Fibroblast of skin of back (primary cell): ENCODE measurements around the gene MLLT10.
A peak's percentile ranks its signal among the peaks of the same experiment; 100 is the strongest.
"Not testable (repeated sequence)": the region's sequence is repeated elsewhere in the genome, so short reads cannot be mapped to it uniquely, and the experiment has no call there.

Experiments
- DNase-seq: peaks from one replicate; pipeline ENCODE4 v3.0.0-alpha.2; 2013

Gene MLLT10

DNA sequence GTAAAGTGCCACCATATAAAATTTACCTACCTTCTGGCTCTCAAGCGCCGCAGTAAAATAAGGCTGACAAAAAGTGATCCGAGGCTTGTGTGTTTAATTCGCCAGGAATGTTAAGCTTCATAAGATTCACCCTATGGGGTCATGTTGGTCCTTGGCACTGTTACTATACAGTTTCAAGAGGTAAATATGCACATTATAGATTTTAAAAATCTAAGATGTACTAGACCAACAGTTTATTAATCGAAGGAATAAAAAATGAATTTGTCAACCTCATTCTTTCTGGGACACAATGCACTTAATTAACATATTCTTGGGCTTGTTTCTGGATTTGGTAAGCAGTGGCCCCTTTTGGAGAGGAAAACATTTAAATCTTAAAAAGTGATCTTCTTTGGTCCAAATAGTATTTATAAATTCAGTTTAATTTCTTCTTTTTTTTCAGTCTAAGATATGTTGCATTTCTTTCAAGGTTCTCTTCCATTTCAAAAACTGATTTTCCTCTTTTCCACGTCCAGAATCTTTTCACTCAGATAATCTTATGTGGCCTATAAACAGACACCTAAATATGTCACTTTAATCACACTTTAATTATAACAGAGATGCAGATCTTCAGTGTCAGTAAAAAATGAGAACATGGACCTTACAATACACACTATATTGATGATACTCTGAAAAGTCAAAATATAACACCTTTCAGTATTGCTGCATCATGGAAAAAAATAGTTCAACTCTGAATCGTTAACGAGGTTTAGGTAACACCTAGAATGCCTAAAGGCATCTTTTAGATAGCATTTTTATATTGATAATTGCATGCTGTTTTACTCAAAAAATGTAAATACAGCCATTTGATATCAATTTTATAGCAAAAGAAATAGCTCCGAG lies 4.8 kb upstream of the MLLT10 start:
- no peak for DNase-seq

DNA sequence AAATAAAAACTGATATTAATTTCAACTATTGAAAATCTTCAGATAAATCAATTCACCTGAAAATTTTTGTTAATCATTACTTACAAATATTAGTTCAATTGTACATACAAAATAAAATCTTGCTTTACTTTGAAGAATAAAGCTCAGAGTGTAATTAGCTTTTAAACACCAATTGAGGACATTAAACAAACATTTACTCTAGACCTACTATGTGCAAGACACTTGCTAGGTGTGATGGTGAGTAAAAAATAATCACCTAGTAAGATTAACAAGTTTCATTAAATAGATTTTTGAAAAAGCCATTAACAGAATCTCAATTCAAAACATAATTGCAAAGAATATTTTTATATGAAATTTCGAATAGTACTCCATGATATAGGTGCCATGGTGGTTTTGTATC lies 3.9 kb upstream of the MLLT10 start:
- no peak for DNase-seq

DNA sequence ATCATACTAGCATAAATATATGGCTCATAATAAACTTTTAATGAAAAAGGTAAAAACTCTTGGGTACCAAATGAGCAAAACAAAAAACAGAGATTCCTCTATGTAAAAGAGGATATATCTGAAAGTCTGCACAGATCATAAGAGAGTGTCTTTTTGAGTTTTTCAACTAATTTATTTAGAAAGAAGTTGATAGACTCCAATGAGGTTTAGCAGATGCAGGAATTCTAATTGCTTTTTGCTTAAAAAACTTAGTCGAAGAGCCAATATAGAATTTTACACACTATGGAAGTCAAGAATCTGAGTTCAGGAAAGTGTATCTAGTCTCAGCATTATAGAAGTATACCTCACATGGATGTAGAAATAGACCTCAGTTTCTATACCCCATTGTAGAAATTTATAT lies 3.4 kb upstream of the MLLT10 start:
- no peak for DNase-seq

DNA sequence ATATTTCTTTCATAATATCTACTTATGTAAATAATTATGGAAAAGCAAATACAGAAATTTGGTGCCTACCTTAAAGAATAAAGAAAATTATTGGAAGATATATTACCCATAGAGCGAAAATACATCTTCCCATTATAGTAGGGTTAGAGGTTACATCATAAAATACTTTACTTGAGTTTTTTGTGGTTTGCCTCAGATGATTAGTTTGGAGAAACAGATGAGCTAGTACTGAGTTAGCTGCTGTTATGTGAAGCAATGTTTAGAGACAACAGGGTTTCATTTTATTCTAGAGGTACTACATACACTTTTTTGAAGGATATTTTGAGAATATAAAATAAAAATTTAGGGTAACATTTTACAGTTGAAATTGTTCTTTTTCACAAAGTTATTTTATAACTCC lies 2.9 kb upstream of the MLLT10 start:
- DNase-seq = peak; percentile 46

DNA sequence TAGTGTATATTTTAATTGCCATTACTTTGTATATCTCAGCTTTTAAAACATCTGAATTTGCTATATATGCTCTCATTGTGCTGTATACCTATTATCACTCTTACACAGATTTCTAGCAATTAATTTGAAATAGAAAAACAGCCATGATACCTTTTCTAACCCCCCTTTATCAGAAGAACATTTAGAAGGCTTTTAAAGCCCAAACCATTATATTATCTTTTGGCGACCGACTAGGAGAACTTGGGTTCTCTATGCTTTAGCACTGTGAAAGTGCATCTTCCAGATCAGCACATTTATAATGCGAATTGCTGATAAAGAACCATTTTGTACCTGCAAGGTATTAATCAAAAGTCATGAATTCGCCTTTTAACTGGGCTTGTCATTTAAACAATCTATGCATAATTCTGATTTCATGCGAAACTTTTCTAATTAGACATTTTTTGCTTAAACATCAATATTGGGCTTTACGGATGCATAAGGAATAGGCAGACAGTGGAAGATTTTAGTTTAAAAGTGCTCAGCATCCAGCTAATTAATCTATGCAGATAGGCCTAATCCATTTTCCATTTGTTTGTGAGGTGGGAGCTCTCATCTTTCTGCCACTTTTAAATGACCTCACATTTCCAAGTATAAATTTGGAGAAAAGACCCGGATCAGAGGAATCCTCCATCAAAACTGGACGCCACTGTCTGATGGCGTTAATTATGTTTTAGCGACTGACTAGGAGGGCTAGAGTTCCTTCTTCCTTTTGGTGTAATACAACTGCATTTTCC lies 1.2 kb upstream of the MLLT10 start:
- no peak for DNase-seq

DNA sequence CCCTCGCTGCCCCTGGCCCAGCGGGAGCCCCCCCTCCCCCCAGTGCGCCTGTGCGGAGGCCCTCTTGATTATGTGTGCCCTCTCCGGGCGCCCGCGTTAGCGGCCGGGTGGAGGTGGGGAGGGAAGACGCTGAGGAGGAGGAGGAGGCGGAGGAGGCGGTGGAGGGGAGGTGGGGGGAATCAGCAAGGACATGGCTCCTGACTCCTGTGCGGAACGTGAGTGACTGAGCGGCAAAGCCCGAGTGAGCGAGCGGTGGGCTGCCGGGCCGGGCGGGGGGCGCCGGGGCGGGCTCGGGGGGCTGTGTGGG lies 201 bp downstream of the MLLT10 start:
- no peak for DNase-seq

DNA sequence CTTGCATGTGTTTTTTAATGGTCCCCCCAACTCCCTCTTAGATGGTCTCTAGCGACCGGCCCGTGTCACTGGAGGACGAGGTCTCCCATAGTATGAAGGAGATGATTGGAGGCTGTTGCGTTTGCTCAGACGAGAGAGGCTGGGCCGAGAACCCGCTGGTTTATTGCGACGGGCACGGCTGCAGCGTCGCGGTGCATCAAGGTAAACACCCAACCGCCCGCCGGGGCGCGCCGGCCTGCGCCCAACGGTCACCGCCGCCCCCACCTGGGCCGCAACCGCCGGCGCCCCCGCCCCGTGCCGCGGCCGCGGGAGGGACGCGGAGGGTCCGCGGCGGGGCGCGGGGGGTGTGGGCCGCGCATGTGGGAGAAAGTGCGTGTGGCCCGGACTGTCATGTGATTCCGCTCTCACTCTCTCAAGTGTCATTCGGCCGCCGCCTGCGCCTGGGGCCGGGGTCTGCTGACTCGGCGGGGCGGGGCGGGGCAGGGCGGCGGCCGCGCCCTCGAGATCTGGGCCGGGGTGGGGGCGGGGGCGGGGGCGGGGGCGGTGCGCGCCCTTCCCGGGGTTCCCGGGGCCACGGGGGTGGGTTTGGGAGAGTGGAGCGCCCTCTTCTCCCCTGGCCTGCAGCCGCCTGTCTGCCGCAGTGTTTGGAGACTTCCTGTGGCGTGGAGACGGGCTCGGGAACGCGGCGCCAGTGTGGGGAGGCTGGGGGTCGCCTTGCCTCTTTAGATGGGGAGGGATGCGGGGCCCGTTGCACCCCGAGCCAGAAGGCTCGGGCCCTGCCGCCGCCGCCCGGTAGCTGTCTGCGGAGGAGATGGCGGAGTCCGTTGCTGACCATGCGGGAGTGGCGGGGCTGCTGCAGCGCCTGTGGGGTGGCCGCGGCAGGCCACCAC lies 817 bp downstream of the MLLT10 start:
- DNase-seq = peak; percentile 53

DNA sequence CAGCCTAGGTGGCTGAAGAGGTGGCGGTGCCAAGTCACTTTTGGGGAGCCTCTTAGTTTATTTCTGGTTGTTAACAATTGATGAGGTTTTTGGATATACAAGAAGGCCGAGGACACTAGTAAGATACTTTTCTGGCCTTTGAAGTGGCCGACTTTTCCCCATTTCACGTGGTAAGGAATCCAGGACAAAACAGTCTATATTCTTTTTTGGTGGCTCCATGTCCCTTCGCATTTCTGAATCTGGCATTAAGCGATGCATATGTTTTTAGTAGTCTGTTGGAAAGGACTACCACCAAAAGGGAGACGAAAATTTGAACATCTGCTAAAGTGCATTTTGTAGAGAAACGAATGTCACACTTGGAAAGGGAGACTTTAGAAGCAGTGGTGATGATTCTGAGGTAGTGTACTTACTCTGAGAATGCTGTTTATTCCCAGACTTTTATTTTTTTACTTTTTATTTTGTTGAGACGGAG lies 1.5 kb downstream of the MLLT10 start:
- no peak for DNase-seq

DNA sequence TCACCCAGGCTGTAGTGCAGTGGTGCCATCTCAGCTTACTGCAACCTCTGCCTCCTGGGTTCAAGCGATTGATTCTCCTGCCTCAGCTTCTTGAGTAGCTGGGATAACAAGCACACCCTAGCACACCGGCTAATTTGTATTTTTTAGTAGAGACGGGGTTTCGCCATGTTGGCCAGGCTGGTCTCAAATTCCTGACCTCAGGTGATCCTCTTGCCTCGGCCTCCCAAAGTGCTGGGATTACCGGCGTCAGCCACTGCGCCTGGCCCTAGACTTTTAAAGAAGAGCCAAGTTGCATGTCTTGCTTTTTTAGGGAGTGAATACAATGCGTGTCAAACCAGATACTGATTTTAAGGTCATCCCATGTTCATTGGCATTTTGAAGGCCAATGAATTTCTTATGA lies 1.9 kb downstream of the MLLT10 start:
- DNase-seq = not testable (repeated sequence)

DNA sequence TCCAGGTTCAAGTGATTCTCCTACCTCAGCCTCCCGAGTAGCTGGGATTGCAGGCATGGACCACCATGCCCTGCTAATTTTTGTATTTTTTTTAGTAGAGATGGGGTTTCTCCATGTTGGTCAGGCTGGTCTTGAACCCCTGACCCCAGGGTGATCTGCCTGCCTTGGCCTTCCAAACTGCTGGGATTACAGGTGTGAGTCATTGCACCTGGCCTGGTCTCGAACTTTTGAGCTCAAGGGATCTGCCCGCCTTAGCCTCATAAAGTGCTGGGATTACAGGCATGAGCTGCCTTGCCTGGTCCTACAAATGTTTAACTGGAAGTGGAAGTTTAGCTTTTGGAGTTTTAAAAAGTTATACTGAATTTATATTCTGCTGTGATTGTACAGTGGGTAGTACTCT lies 2.8 kb downstream of the MLLT10 start:
- DNase-seq = no peak

DNA sequence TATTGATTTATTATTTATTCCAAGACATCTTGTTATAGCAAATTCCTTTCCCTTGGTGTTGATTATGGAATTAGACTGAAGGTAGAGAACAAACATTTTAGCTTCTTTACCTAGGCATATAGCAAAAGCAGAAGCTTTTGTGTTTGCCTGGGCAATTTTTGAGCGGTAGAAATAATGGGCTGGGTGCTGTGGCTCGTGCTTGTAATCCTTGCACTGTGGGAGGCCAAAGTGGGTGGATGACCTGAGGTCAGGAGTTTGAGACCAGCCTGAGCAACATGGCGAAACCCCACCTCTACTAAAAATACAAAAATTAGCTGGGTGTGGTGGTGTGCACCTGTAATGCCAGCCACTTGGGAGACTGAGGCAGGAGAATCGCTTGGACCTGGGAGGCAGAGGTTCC lies 6.7 kb downstream of the MLLT10 start:
- DNase-seq = not testable (repeated sequence)

DNA sequence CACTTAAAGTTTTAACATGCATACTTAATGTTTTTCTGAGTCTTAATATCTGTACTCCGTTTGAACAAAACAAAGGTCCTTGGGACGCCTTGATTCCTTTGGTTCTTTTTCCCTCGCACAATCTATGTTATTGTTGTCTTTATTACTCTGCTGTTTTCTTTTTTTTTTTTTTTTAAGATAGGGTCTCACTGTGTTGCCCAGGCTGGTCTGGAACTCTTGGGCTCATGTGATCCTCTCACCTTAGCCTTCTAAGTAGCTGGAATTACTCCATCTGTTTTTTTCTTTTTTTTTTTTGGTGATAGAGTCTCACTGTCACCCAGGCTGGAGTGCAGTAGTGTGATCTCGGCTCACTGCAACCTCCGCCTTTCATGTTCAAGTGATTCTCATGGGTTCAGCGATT lies 13.2 kb downstream of the MLLT10 start:
- DNase-seq = no peak

DNA sequence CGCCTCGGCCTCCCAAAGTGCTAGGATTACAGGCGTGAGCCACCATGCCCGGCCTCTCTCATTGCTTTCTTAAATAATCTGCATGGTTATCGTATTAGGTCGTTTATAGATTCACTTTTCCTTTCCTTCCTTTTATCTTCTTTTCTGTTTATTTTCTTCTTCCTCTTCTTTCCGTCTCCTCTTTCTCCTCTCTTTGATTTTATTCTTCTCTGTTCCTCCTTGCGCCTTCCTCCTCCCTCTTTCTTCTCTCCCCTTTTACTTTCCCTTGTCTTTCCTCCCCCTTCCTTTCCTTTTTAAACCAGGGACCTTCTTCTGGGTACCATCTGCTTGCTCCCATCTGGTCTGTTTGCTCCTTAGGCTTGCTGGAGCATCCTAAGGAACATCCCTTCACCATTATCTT lies 18.6 kb downstream of the MLLT10 start:
- DNase-seq = no peak

DNA sequence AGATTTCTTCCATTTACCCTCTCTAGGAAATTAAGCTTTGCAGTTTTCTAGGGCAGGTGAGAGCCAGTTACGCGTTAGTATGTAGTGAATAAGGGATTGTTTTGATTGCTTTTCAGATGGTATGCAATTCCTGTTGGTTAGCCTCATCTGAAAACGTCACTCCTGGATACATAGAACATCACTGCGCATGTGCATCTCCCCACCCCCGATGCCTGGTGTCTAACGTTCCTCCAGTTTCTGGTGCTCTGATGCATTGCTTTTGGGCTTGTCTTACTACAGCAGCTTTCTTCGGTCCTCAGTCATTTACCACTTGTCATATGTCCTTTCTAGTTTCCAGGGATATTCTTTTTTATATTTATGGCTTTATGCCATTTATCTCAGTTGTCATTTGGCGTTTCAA lies 22.5 kb downstream of the MLLT10 start:
- DNase-seq = no peak

DNA sequence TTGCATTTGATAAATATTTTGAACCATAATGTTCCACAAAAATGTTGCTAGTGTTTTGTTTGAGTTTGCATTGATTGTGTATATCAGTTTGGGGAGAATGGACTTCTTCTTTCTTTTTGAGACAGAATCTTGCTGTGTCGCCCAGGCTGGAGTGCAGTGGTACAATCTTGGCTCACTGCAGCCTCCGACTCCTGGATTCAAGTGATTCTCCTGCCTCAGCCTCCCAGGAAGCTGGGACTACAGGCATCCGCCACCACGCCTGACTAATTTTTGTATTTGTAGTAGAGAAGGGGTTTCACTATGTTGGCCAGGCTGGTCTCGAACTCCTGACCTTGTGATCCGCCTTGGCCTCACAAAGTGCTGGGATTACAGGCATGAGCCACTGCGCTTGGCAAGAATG lies 25.0 kb downstream of the MLLT10 start:
- not testable (repeated sequence) for DNase-seq

DNA sequence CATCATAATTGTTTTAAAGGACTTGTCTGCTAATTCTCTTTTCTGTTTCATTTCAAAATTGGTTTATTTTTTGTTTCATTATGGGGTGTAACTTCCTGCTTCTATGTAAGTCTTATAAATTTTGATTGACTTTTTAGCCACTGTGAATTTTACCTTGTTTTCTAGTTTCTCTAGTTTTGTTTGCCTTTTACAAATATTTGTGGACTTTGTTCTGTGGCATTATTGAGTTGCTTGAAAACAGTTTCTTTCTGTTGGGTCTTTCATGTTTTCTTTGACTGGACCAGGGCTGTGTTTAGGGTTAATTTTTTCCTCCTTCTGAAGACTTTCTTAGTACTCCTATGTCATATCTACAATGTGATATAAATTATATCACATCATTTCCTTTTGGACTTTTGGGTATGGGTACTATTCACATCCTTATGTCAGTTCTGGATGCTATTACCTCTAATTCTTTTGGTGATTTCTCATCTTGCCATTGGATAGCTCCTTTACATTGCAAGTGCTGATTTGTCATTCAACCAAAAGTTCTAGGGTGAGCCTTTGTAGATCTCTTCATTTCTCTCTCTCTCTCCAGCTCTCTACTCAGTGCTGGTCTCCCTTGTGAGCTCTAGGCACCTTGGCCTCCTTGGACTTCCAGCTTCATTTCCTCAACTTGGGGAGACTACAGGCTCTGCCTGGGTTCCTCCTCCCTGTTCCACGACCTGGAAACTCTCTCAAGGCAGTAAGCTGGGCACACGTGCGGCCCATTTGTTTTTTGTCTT lies 36.9 kb downstream of the MLLT10 start:
- no peak for DNase-seq

DNA sequence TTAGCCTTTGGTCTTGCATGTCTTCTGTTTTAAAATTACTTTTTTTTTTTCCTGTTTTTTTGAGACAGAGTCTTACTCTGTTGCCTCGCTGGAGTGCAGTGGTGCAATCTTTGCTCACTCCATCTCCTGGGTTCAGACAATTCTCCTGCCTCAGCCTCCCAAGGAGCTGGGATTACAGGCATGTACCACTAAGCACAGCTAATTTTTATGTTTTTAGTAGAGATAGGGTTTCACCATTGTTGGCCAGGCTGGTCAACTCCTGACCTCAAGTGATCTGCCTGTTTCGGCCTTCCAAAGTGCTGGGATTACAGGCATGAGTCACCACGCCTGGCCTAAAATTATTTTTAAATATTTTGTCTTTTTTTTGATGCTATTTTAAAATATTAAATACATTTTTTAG lies 38.5 kb downstream of the MLLT10 start:
- DNase-seq = peak; percentile 56

DNA sequence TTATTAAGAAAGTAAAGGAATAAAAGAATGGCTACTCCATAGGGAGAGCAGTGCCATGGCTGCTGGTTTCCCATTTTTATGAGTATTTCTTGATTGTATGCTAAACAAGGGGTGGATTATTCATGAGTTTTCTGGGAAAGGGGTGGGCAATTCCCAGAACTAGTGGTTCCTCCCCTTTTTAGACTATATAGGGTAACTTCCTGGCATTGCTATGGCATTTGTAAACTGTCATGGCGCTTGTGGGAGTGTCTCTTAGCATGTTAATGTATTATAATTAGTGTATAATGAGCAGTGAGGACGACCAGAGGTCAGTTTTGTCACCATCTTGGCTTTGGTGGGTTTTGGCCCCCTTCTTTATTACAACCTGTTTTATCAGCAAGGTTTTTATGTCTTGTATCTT lies 40.5 kb downstream of the MLLT10 start:
- DNase-seq = not testable (repeated sequence)

DNA sequence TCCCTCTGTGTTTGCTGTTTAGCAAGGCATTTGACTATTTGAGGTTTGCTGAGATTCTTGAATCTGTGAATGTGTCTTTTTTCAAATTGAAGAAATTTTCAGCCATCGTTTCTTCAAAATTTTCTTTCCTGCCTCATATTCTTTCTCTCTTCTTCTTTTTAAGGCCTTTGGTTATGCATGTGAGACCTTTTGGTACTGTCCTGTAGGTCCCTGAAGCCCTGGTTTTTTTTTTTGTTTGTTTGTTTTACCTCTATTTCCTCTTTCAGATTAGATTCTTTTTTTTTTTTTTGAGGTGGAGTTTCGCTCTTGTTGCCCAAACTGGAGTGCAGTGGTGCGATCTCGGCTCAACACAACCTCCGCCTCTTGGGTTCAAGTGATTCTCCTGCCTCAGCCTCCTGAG lies 45.3 kb downstream of the MLLT10 start:
- DNase-seq = no peak

DNA sequence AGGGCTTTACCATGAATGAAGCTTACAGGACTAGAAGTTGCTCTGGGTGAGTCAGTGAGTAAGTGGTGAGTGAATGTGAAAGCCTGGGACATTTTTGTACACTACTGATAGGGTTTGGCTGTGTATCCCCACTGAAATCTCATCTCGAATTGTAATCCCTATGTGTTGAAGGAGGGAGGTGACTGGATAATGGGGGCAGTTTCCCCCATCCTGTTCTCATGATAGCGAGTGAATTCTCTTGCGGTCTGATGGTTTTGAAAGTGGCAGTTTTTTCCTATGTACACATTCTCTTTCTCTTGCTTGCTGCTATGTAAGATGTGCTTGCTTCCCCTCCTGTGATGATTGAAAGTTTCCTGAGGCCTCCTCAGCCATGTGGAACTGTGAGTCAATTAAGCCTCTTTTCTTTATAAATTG lies 47.4 kb downstream of the MLLT10 start:
- peak; percentile 35 for DNase-seq

DNA sequence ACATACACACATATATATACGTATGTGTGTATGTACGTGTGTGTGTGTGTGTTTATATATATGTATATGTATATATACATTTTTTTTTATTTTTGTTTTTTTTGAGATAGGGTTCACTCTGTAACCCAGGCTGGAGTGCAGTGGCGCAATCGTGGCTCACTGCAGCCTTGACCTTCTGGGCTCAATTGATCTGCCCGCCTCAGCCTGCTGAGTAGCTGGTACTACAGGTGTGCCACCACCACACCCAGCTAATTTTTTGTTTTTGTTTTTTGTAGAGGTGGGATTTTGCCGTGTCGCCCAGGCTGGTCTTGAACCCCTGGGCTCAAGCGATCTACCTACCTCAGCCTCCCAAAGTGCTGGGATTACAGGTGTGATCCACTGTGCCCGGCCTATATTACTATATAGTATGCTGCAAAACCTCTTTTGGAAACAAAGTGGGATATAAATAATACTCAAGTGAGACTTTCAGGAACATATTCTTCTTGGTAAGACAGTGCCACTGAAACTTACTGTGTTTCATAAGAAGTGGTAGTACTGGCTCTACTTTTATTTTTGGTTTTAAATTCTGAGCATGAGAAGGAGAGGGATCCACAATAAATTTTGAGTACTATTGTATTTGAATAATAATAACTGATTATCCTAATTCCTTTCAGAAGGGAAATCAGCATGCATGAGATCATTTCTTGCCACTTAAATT lies 51.0 kb downstream of the MLLT10 start:
- DNase-seq = no peak

DNA sequence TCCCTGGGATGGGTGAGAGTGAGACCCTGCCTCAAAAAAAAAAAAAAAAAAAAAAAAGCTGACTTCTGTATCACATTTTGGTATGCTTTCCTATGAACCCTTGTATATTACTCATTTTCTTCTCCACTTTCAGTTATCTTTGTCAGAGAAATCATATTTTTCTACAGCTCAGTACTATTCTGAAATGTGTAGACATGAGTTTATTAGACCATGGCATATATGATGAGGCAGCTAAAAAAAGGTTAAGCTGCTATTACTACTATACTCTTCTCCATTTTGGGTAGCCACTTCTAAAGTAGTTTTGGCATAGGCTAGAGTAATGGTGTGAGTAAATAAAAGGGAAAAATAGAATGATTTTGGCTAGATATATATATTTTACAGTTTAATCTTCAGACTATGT lies 53.4 kb downstream of the MLLT10 start:
- no peak for DNase-seq
